ENCODE data around the gene RANGAP1. TPM values are rescaled to one million over a fixed set of nuclear protein-coding genes. Genes with fewer than 3 reads are reported as not detected.

Gene RANGAP1
- 10 to 100 TPM; 27.0 to 60.8 (median 52.4) TPM for total RNA-seq

- WGBS, 2 donors, result 0% methylated on average over 7 to 39 of the region's 77 CpGs
- ATAC-seq (ENCODE audit: low FRiP score in 2 of 2) (peak; percentile 100), DNase-seq (peak; percentile 99)
- H3K27ac ChIP-seq, result peak within 1 kb of the TSS; percentile 84 to 93 (median 88)
- H3K36me3 ChIP-seq, result peaks cover 0 to 28% (median 9%) of the 10 kb centered on the region in 4 donors
- no peaks in the 10 kb centered on the region for H3K9me3 ChIP-seq
- no peaks in the 10 kb centered on the region for H3K27me3 ChIP-seq
- peak within 1 kb of the TSS; percentile 76 to 96 (median 90) for H3K4me3 ChIP-seq
- TF ChIP-seq CTCF (IDR thresholded peaks at IDR 0.05) (peak in 5 of 6 experiments; percentile 13 to 69 (median 37)), EP300 (IDR thresholded peaks at IDR 0.05) (peak in 1 of 4 donors; percentile 71), POLR2AphosphoS5 (IDR thresholded peaks at IDR 0.05) (peak; percentile 83 to 88), POLR2A (IDR thresholded peaks at IDR 0.05) (peak in 3 of 4 donors; percentile 37 to 83 (median 63))
- peaks cover 32 to 49% (median 44%) of the 10 kb centered on the region in 4 donors for H3K4me1 ChIP-seq
These were observed at the start of gene RANGAP1 for GRCh38 chr22:41285820-41286638. RANGAP1 (minus strand) TSS chr22:41286187; CDS start chr22:41281044, 5,143 bp downstream.

- ATAC-seq (ENCODE audit: low FRiP score in 2 of 2), result peak in 1 of 2 donors; percentile 7
These were observed 49.1 kb upstream of the RANGAP1 start for GRCh38 chr22:41334951-41335635.

GRCh38 chr22:41334215-41334614 lies 48.2 kb upstream of the RANGAP1 start:
- DNase-seq, result no peak
- H3K36me3 ChIP-seq, result peaks cover 2 to 90% (median 71%) of the 10 kb centered on the region in 4 donors
- no peaks in the 10 kb centered on the region for H3K9me3 ChIP-seq
- no peak overlapping the region for H3K4me3 ChIP-seq
- no peaks in the 10 kb centered on the region for H3K4me1 ChIP-seq
- TF ChIP-seq EP300 (IDR thresholded peaks at IDR 0.05) (no peak), CTCF (IDR thresholded peaks at IDR 0.05) (no peak), POLR2A (IDR thresholded peaks at IDR 0.05) (no peak), POLR2AphosphoS5 (IDR thresholded peaks at IDR 0.05) (no peak)
- ATAC-seq (ENCODE audit: low FRiP score in 2 of 2), result peak in 1 of 2 donors; percentile 16
- no peak overlapping the region for H3K27ac ChIP-seq
- no peaks in the 10 kb centered on the region for H3K27me3 ChIP-seq
- WGBS, 2 donors, result 86 to 91% methylated on average over 3 of the region's 3 CpGs

More at GRCh38 chr22:41334951-41335635, 49.1 kb upstream of the RANGAP1 start:
- no peak overlapping the region for H3K4me3 ChIP-seq
- no peaks in the 10 kb centered on the region for H3K9me3 ChIP-seq
- H3K36me3 ChIP-seq, result peaks cover 7 to 90% (median 71%) of the 10 kb centered on the region in 4 donors
- TF ChIP-seq EP300 (IDR thresholded peaks at IDR 0.05) (no peak), CTCF (IDR thresholded peaks at IDR 0.05) (no peak), POLR2A (IDR thresholded peaks at IDR 0.05) (no peak), POLR2AphosphoS5 (IDR thresholded peaks at IDR 0.05) (no peak)
- DNase-seq, result no peak
- H3K27ac ChIP-seq, result no peak overlapping the region
- WGBS, 2 donors, result 91% methylated on average over 9 to 11 of the region's 11 CpGs
- no peaks in the 10 kb centered on the region for H3K27me3 ChIP-seq
- H3K4me1 ChIP-seq, result no peaks in the 10 kb centered on the region

- TF ChIP-seq POLR2A (IDR thresholded peaks at IDR 0.05) (no peak), CTCF (IDR thresholded peaks at IDR 0.05) (no peak), EP300 (IDR thresholded peaks at IDR 0.05) (no peak), POLR2AphosphoS5 (IDR thresholded peaks at IDR 0.05) (no peak)
- 93 to 100% methylated on average over 3 of the region's 3 CpGs for WGBS, 2 donors
- DNase-seq (no peak), ATAC-seq (ENCODE audit: low FRiP score in 2 of 2) (no peak)
- no peak overlapping the region for H3K4me3 ChIP-seq
- H3K4me1 ChIP-seq, result no peaks in the 10 kb centered on the region
- H3K27ac ChIP-seq, result no peak overlapping the region
- H3K36me3 ChIP-seq, result peaks cover 2 to 87% (median 69%) of the 10 kb centered on the region in 4 donors
- H3K9me3 ChIP-seq, result no peaks in the 10 kb centered on the region
- no peaks in the 10 kb centered on the region for H3K27me3 ChIP-seq
These were observed 47.8 kb upstream of the RANGAP1 start for GRCh38 chr22:41333806-41334205.
